SIG-M5 treated with dmso at 0.1 percent for 504 hours (cell line): Measurements from ENCODE around the gene MIA2.
"Not testable (repeated sequence)": the region's sequence is repeated elsewhere in the genome, so short reads cannot be mapped to it uniquely, and the experiment has no call there.

Experiments used
- DNase-seq: peaks from one replicate; lab custom pipeline; 2025; ENCODE audit not compliant: unreplicated experiment; lab: John Stamatoyannopoulos, UW

The MIA2 gene

DNA sequence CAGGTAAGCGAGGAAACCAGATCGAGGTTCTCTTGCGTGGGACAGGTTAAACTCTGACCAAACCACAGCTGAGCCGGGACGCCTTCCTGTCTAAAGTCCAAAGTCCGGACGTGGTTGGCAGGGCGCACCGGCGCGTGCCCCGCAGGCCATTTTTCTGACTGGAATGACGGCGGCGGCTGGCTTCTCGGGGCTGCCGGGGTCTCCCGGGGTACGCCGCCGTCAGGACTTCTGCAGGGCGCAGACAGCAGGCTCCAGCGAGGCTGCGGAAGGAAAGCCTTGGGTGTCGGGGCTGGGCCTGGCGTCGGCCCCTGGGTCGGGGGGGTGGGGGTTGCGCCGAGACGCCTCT, 32.8 kb downstream of the MIA2 start:
- peak; percentile 42 for DNase-seq

DNA sequence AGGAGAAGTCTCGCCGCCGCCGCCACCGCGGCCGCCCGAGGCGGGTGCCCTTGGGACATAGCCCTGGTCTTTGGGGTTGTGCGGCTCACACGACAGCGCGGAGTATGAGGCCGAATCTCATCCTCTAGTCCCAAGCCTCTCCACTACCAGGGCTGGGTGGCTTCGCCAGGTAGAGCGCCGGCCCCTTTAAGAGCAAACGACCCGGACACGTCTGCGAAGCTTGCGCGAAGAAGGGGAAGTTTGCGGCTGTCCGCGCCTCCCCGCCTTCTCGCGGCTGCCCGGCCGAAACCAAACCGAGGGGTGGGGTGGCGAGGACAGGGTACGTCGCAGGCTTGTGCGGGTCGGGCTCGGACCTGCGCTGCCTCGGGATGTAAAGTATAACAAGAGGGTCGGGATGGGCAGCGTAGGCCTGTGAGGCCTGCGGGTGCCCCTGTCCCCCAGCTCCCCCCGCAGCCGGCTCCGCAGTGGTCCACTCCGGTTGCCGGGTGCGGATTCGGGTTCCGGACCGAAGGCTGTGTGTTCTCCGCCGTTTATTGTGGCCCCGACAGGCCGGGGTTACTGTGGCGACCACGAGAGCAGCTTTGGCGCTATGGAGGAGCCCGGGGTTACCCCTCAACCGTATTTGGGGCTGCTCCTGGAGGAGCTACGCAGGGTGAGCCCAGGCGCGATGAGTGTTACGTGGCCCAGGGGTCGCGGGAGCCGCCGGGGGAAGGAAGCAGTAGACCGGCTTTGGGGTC, 33.3 kb downstream of the MIA2 start:
- peak; percentile 78 for DNase-seq

DNA sequence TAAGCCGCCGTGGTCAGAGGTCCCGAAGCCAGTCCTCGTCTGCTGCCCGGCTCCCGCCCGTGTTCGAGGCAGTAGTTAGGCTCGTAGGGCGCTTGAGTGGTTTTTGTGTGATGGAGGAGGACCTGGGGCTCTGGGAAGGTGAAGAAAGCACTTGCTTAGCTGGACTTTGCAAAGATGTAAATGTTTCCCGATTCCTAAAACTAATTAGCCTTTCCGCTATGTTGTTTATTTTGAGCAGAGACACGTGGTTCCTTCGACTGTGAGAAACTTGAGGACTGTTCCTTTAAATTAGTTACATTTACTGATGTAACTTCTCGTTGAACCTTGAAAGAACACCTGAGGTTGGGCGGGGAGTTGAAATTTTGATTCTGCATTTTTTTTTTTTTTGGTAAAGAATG, 33.9 kb downstream of the MIA2 start:
- DNase-seq: peak; percentile 45

DNA sequence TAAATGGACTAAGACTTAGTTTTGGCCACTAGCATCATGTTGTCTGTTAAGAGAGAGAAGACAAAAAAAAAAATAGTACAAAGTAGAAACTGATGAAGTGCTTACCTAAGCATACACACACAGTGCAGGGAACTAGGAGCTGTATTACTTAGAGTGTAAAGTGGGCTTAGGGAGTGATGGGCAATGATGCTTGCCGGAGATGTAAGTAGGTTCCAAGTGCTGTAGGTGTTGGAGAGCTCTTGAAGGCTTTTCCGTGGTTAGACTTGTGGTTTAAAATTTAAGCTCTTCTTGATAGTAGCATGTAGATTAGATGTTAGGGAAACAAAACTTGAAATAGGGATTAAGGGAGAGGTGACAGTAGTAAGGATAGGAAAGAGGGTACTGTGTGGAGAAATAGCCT, 34.7 kb downstream of the MIA2 start:
- DNase-seq: peak; percentile 17

DNA sequence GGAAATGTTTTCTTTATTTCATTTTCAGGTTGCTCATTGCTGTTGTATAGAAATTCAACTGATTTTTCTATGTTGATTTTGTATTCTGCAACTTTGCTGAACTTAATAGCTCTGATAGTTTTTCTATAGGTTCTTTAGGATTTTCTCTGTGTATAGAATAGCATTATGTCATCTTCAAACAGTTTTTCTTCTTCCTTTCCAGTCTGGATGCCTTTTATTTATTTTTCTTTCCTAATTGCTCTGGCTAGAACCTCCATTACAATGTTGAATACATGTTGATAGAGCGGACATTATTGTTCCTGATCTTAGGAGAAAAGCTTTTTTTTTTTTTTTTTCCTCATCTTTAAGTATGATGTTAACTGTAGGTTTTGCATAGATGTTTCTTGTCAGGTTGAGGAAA, 39.2 kb downstream of the MIA2 start:
- DNase-seq: no peak

DNA sequence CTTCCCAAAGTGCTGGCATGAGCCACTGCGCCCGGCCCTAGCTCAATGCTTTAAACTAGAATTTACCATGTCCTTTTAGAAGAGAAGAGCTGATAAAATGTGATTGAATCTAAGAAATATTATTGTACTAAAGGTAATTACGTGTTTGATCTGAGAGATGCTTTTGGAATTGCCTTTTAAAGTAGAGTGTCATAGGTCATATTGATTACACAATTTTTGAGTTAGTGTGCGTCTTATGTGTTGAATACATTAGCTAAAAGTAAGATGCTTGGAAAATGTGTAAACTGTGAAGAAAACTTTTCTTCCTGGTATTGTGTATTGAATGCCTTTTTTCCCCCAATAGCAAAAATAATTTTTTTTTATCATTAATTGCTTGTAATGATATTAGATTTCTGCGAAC, 41.7 kb downstream of the MIA2 start:
- DNase-seq: no peak

DNA sequence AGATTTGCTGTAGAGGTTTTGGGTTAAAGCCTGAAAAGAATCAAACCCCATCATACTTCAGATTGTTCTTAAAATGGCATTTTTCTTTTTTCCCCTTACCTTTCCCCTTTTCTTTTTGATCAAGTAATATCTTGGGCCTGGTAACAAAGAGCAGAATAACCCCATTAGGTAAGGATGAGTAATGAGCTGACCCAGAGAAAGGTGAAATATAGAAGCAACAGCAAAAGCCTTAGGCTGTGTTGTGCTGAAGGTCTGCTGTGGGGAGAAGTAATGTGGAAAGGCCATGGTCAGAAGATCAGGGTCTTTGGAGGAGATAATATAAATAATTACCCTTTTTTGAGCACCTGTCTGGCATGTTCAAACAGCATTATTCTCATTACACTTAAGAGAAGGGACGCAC, 42.3 kb downstream of the MIA2 start:
- DNase-seq: no peak

DNA sequence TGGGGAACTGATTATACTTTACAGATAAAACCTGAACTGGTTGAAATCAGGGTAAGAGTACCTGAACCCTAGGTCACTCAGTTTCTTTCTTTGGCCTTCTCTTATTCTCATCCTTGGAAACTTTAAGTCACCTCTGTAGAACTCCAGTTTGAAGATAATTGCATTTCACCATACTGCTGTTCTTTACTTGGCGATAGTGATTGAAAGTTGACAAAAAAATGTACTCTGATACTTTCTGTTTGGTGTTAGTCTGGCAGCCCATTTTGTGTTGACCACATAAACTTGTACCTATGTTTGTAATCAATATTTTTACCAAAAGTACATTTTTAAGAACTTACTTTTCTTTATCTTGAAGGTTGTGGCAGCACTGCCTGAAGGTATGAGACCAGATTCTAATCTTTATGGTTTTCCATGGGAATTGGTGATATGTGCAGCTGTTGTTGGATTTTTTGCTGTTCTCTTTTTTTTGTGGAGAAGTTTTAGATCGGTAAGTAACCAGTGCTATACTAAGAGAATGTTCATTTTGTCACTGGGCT, 42.9 kb downstream of the MIA2 start:
- DNase-seq: no peak

DNA sequence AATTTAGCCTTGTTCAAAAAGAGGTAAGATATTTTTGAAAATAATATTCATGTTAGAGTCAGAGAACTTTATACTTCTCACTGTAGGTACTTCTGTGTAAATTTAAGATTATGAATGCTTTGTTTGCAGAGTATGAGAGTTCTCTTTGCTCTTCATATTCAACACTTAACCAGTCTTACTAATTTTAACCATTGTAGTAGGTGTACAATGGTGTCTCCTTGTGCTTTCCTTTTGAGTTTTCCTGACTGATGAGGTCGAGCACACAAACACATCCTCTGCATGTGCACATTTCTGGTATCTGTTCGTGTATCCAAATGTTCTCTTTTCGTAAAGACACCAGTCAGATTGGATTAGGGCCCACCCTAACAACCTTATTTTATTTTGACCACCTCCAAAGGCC, 45.8 kb downstream of the MIA2 start:
- no peak for DNase-seq

DNA sequence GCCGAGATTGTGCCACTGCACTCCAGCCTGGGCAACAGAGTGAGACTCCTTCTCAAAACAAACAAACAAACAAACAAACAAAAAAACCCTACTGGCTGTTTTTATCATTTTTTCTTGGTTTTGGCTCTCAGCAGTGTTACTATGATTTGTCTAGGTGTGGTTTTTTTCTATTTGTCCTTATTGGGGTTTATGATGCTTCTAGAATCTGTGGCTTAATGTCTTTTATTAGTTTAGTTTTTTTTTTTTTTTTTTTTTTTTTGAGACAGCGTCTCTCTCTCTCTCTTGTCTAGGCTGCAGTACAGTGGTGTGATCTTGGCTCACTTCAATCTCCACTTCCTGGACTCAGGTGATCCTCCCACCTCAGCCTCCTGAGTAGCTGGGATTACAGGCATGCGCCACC, 47.0 kb downstream of the MIA2 start:
- DNase-seq: not testable (repeated sequence)

DNA sequence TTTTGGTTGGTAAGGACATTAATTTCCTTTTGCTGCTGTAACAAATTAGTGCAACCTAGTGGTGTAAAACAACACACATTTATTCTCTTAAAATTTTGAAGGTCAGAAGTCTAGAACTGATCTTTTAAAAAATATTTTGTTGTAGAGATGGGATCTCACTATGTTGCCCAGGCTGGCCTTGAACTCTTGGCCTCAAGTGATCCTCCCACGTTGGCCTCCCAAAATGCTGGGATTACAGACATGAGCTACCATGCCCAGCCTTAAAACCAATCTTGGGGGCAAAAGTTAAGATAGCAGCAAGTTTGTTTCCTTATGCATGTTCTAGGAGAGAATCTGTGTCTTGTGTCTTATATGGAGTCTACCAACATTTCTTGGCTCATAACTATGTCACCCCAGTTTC, 55.8 kb downstream of the MIA2 start:
- DNase-seq: no peak

DNA sequence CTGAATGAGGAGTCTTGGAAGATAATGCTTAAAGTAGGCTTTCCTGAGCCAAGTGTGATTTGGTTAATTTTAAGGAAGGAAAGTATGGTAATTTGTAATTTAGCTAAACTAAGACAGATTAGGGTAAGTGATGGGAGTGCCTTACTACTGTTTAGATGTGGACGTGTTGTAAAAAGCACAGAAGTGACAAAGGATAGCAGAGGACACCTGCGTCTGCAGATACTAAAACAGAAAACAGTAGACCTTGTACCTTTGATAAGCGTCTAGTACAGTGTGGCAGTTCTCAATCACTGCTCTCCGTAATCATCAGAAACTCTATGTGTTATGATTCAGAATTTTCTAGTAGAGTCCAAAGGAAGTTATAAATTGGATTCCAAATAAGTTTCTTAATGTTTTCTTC, 58.0 kb downstream of the MIA2 start:
- no peak for DNase-seq

DNA sequence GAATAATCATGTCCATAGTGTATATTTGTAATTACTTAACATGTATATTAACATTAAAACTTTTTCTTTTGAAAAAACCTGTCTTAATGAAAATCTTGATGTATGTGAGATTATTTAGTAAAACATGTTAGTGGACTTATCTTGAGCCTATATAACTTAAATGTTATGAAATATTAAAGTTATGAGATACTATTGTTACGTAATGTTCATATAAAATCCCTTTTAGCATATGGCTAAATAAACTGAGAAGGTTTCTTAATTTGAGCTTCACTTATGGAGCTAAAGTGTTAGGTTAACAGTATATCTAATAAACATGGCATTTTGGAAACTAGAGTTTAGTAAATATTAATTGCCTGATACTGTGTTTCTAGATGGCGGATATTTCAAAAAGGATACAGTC, 59.9 kb downstream of the MIA2 start:
- no peak for DNase-seq

DNA sequence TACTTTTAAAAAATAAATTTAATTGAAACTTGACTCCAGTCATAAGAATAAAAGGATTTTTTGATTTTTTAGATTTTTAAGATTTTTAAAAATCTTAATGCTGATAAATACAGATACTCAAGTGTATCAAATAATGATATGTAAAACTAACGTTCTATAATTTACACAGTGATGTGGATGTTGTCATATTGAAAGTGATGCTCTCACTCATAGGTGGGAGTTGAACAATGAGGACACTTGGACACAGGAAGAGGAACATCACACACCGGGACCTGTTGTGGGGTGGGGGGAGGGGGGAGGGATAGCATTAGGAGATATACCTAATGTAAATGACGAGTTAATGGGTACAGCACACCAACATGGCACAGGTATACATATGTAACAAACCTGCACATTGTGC, 66.7 kb downstream of the MIA2 start:
- DNase-seq: not testable (repeated sequence)

DNA sequence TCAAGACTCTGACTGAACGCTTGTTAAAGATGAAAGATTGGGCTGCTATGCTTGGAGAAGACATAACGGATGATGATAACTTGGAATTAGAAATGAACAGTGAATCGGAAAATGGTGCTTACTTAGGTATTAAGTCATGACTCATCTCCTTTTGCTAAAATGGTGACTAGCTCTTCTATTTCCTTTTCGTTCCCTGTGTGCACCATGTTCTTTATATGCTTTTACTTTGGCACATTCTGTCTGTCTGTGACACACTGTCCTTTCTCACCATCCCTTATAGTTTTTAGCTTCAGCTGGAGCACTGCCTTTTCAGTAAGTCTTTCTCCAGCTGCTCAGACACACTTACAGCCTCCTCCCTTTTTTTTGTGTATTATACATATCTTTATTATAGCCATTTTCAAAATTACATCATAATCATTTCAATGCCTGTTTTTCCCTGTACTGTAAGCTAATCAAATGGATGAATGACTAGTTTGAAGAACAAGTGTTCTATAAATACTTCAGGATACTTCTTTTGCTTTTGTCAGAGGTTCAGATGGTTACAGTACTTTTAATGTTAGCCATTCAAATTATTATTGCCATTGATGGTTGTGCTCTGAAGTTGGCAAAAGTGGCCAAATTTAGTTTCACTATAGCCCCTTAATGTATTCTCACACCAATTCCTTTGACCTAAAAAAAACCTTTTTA, 68.6 kb downstream of the MIA2 start:
- DNase-seq: no peak

DNA sequence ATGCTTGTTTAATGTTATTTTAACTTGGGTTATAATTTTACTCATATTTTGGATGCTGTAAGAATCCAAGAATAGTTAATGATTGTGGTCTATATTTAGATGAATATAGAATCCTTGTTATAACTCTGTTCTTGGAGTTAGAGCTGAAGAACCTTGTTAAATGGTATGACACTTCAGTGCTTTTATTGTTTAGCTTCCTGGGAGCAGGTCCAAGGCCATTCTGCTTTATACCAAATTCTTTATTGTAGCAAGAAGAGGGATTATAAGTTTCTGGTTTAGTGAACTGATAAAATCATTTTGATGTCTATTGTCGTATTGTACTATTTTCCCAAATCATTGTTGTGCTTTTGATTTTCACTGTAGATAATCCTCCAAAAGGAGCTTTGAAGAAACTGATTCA, 69.4 kb downstream of the MIA2 start:
- no peak for DNase-seq

DNA sequence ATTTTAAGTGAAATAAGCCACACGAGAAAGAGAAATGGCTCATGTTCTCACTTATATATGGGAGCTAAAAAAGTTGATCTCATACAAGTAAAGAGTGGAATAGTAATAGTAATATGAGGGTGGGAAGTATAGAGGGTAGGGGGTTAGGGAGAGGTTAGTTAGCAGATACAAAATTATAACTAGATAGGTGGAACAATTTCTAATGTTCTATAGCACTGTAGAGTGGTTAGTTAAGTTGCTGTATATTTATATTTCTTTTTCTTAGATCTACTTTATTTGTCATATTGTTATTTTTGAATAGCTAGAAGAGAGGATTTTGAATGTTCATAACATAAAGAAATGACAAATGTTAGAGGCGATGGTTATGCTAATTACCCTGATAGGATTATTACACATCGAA, 74.1 kb downstream of the MIA2 start:
- DNase-seq: no peak

DNA sequence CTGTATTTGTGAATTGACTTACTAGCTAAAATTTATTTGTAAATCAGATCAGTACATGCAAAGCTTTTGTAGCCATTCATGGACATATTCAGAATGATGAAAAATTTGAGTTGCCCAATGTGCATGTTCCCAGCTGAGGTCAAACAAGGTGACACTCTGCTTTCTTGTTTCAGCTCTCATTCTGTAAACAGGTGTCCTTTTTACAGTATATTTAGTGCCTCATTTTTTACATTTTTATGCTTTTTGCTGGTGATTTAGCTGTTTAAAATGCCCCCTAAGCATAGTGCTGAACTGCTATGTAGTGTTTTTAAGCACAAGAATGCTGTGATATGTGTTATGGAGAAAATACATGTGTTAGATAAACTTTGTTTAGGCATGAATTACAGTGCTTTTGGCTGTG, 76.3 kb downstream of the MIA2 start:
- DNase-seq: no peak

DNA sequence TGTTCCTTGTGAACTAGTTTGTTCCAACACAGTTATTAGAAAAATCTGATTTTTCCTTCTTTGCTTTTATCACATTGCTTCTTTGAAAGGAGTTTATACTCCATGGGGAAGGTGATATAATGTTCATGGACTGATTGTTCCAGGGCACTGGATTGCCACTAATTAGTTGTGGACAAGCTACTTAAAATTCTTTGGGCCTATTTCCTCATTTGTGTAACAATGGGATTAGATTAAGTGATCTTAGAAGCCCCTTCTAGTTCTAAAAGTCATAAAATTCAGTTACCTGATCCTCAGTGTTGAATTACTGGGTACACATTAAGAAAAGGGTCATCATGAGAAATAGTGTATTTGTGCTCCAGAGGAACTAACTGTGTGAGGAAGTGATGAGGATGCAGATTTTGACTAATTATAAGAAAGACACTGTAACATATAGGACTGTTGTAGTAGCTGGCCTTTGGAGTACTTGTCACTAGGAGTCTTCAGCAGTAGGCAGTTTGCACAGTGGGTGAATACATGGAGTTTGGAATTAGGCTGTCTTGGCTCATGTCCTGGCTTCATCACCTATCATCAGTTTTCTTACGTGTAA, 82.2 kb downstream of the MIA2 start:
- DNase-seq: no peak

DNA sequence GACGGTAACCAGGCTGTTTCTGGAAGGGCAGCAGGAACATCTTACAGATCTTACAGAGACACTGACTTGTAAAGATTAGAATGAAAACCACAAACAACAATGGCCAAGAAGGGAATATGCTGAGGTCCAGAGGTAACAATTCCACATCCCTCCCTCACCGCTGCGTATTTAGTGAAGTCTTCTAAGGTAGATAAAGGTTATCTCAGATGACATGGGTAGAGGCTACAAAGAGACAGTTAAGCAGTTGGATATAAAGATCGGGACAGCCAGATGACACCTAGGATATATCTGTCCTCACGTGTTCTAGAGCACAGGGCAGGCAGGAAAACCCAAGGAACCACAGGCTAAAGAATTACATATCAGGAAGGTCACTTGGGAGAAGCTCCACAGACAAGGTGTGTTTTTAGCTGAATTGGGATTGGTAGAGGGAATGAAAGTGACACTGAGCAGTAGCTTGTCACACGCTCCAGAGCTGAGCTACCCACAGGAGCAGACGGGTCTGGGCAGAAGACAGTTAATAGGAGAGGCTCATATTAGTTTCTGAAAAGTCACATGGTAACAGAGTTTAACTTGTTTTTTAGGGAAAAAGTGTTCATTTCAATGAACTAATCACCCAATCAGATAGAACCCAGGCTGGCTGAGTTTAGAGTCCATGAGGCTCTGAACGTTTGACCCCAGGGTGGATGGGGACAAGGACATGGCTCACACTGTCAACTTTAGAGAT, 83.3 kb downstream of the MIA2 start:
- no peak for DNase-seq

DNA sequence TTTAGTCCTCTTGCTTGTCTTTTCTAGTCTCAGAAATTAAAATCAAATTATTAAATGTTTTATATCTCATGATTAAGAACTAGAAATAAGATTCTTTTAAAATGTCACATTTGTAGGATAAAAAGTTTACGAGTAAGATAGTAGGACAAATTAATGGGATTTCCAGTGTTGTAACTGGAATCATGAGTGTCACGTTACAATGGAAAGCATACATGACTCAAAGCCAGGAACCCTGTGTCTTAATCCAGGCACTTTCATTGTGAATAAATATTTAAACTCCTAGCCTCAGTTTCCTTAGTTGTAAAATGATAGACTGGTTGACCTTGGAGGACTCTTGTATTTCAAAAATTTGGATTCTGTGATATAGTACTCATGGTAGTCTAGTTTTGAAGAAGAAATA, 84.9 kb downstream of the MIA2 start:
- no peak for DNase-seq

DNA sequence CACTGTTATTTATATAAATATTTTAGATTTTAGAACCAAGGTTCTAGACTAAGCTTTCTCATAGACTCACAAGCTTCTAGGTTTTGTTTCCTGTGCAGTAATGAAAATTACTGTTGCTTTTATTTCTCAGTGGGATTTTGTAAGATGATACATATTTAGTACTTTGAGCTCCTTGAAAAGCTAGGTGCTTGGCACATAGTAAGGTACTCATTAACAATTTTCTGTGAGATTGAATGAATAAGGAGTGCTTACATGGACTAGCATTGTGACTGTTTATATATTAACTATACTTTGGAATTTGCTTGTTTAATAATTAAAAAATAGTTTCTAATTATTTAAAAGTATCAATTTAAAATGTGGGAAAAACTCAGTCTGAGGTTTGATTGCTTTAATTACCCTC, 85.7 kb downstream of the MIA2 start:
- no peak for DNase-seq
